Heart left ventricle (tissue), 16 donors: ENCODE results near the gene MAGIX. TPM values are rescaled to one million over a fixed set of nuclear protein-coding genes. Genes with fewer than 3 reads are reported as not detected.

Experiments used
- ATAC-seq, 4 donors: fragments of 200-7000 bp; cut with Tn5 transposase; one replicate each; pipeline ENCODE4 v1.9.1; 2020 to 2022; ENCODE audit warnings: moderate library complexity in 4 of 4, mild to moderate bottlenecking in 3 of 4, moderate number of reproducible peaks in 1 of 4
- DNase-seq, 5 donors: peaks; one replicate each; pipeline ENCODE4 v3.0.0-alpha.2; 2020
- H3K27ac ChIP-seq, 12 donors: fragments of 200-600 bp; sonication (generic) in 4 of 12; one replicate each; pipeline versions ENCODE4 v1.5.0 to v1.8.0; 2016 to 2022; ENCODE audit warnings: mild to moderate bottlenecking in 2 of 12
- H3K27me3 ChIP-seq, 9 donors: fragments of 200-600 bp; sonication (generic) in 2 of 9; one replicate each; pipeline versions ENCODE4 v1.5.1 to v1.8.0; 2016 to 2022; ENCODE audit warnings: mild to moderate bottlenecking in 3 of 9
- H3K36me3 ChIP-seq, 9 donors: fragments of 200-600 bp; sonication (generic) in 2 of 9; one replicate each; pipeline versions ENCODE4 v1.5.0 to v1.8.0; 2018 to 2022; ENCODE audit warnings: mild to moderate bottlenecking in 2 of 9
- H3K4me1 ChIP-seq, 12 donors: fragments of 200-600 bp; sonication (generic) in 4 of 12; one replicate each; pipeline versions ENCODE4 v1.5.0 to v1.8.0; 2016 to 2022; ENCODE audit warnings: mild to moderate bottlenecking in 3 of 12
- H3K4me3 ChIP-seq, 12 donors: fragments of 200-600 bp; sonication (generic) in 4 of 12; one replicate each; pipeline versions ENCODE4 v1.5.0 to v1.8.0; 2017 to 2022; ENCODE audit warnings: mild to moderate bottlenecking in 9 of 12, moderate library complexity in 4 of 12
- H3K9me3 ChIP-seq, 12 donors: fragments of 200-600 bp; sonication (generic) in 4 of 12; one replicate each; pipeline versions ENCODE4 v1.5.0 to v1.8.0; 2016 to 2022; ENCODE audit warnings: mild to moderate bottlenecking in 1 of 12
- CTCF ChIP-seq, 12 donors: fragments of 200-600 bp; sonication (generic) in 4 of 12; IDR thresholded peaks; one replicate each; pipeline versions ENCODE4 v1.5.0 to v1.8.0; 2018 to 2022; ENCODE audit warnings: antibody characterized with exemption in 12 of 12, mild to moderate bottlenecking in 5 of 12
- POLR2A ChIP-seq, 2 donors: fragments of 450-650 bp; IDR thresholded peaks; one replicate each; pipeline ENCODE4 v1.6.1; 2017; ENCODE audit warnings: antibody characterized with exemption in 2 of 2, mild to moderate bottlenecking in 2 of 2, moderate library complexity in 2 of 2
- WGBS, 4 donors: extraction: QIAGEN DNeasy Blood & Tissue Kit in 2 of 4; methylation state at CpG; one replicate each; pipeline versions ENCODE4 v1.1.5 to v1.1.7; 2013 to 2018; 5-methylcytosine and 5-hydroxymethylcytosine counted together
- intact Hi-C, 10 donors: fragments of 100-400 bp; cut with DNase I; formaldehyde crosslinking; loops; one replicate each; pipeline versions ENCODE4 v1.11.1 to v1.14.2; 2022
- polyA plus RNA-seq, 2 donors: library from polyadenylated mRNA; stranded (reverse); fragments of 200-250 nt; gene quantifications; one replicate each; pipeline ENCODE4 v1.2.3, GENCODE V29; 2013
- total RNA-seq, 9 donors: library from RNA; depleted of rRNA in 2 of 9; stranded (reverse); fragments of >200 nt in 2 of 9; fragmentation: NEBNext Ultra II Directional in 3 of 9; extraction: Animal tissue kit (Norgen Biotek cat#: 25700) in 3 of 9; gene quantifications; one replicate each; pipeline versions ENCODE4 v1.1.0 to v1.2.4, GENCODE V29; 2016 to 2023
- donor health status: ischemic (EF 13 %, LVEDD 7.1; RV severe dilation, severe dysfunction).
- donor health status: healthy with polysubstance abuse.
- donor health status: DM: no; HTN: yes; CAD: no.
- donor health status: DM: no; HTN: no; CAD: no.
- donor health status: ischemic (EF 25% LVEDD 6.9; RV normal size, moderate dysfunction).
- donor health status: ischemic (EF 25% LVEDD 5.7; RV mildly dilated, moderate dysfunction).
- donor health status: healthy.
- donor health status: DM: yes; HTN: yes; CAD: no.
- donor health status: ischemic (EF 35%, LVEDD 5.7; RV mildly dilated, moderate dysfunction).
- donor health status: nonischemic (EF 11% LVEDD 7.7; RV severe dilation, severe dysfunction).
- donor health status: DM: yes; HTN: yes; CAD: no.
- donor health status: PGD.
- donor health status: ischemic (EF 29% LVEDD 5.4; RV normal size, mild dysfunction).
- donor health status: nonischemic (EF 23%, LVEDD 6.1; RV moderate dilation, normal function).

Gene MAGIX
- total and polyA plus RNA-seq, 11 donors, result 2.6 to 7.1 (median 3.3) TPM

GRCh38 chrX:49202022-49202421, 39.5 kb downstream of the MAGIX start:
- no peak for TF ChIP-seq CTCF (IDR thresholded peaks at IDR 0.05)
- no peak for TF ChIP-seq POLR2A (IDR thresholded peaks at IDR 0.05)
- H3K36me3 ChIP-seq, result no peaks in the 10 kb centered on the region
- no peak for ATAC-seq

GRCh38 chrX:49203536-49203935, 41.0 kb downstream of the MAGIX start:
- intact Hi-C loops, result loop anchor here in 1 of 10 donors (10.0 kb wide), 1 partner anchor 61 kb away; the partner anchor contains the start of genes FOXP3 and PPP1R3F
- TF ChIP-seq CTCF (IDR thresholded peaks at IDR 0.05) (no peak), POLR2A (IDR thresholded peaks at IDR 0.05) (no peak)
- DNase-seq (no peak), ATAC-seq (no peak)
- H3K4me1 ChIP-seq, result peaks cover 0 to 11% (median 2%) of the 10 kb centered on the region in 12 donors
- 33 to 61% (median 56%) methylated on average over 3 of the region's 3 CpGs for WGBS, 4 donors
- H3K27me3 ChIP-seq, result peaks cover 0 to 3% (median 0%) of the 10 kb centered on the region in 9 donors
- no peak overlapping the region for H3K27ac ChIP-seq
- no peaks in the 10 kb centered on the region for H3K36me3 ChIP-seq
- H3K9me3 ChIP-seq, result no peaks in the 10 kb centered on the region
- no peak overlapping the region for H3K4me3 ChIP-seq

More at GRCh38 chrX:49202022-49202421, 39.5 kb downstream of the MAGIX start:
- Histone ChIP-seq H3K4me1 (peaks cover 0 to 11% (median 2%) of the 10 kb centered on the region in 12 donors), H3K4me3 (no peak overlapping the region), H3K27me3 (peaks cover 0 to 3% (median 0%) of the 10 kb centered on the region in 9 donors), H3K27ac (no peak overlapping the region), H3K9me3 (no peaks in the 10 kb centered on the region)
- DNase-seq, result no peak
- 83 to 89% (median 88%) methylated on average over 2 of the region's 2 CpGs for WGBS, 4 donors
- intact Hi-C loops, result loop anchor here in 1 of 10 donors (10.0 kb wide), 1 partner anchor 63 kb away; the partner anchor contains the start of genes FOXP3 and PPP1R3F

- intact Hi-C loops, result loop anchor here in 1 of 10 donors (10.0 kb wide), 1 partner anchor 61 kb away; the partner anchor contains the start of genes FOXP3 and PPP1R3F
- DNase-seq (no peak), ATAC-seq (no peak)
- no peaks in the 10 kb centered on the region for H3K9me3 ChIP-seq
- no peak overlapping the region for H3K4me3 ChIP-seq
- peaks cover 0 to 11% (median 2%) of the 10 kb centered on the region in 12 donors for H3K4me1 ChIP-seq
- no peaks in the 10 kb centered on the region for H3K36me3 ChIP-seq
- WGBS, 4 donors, result 77 to 89% (median 84%) methylated on average over 6 of the region's 6 CpGs
- TF ChIP-seq CTCF (IDR thresholded peaks at IDR 0.05) (no peak), POLR2A (IDR thresholded peaks at IDR 0.05) (no peak)
- H3K27me3 ChIP-seq, result peaks cover 0 to 3% (median 0%) of the 10 kb centered on the region in 9 donors
- no peak overlapping the region for H3K27ac ChIP-seq
Measured at GRCh38 chrX:49204017-49204416, 41.5 kb downstream of the MAGIX start.

- 41 to 52% (median 45%) methylated on average over 4 of the region's 4 CpGs for WGBS, 4 donors
- Histone ChIP-seq H3K27ac (no peak overlapping the region), H3K36me3 (no peaks in the 10 kb centered on the region), H3K4me1 (peaks cover 0 to 8% (median 2%) of the 10 kb centered on the region in 12 donors), H3K27me3 (peaks cover 0 to 5% (median 0%) of the 10 kb centered on the region in 9 donors), H3K9me3 (no peaks in the 10 kb centered on the region), H3K4me3 (no peak overlapping the region)
- no peak for DNase-seq
- intact Hi-C loops, result loop anchor here in 1 of 10 donors (10.0 kb wide), 1 partner anchor 60 kb away; the partner anchor contains the start of genes FOXP3 and PPP1R3F
- TF ChIP-seq POLR2A (IDR thresholded peaks at IDR 0.05) (no peak), CTCF (IDR thresholded peaks at IDR 0.05) (no peak)
- ATAC-seq, result no peak
Measured at GRCh38 chrX:49204709-49205108, 42.2 kb downstream of the MAGIX start.
